ENCODE measurements around the gene LENG8.

LENG8 gene

DNA sequence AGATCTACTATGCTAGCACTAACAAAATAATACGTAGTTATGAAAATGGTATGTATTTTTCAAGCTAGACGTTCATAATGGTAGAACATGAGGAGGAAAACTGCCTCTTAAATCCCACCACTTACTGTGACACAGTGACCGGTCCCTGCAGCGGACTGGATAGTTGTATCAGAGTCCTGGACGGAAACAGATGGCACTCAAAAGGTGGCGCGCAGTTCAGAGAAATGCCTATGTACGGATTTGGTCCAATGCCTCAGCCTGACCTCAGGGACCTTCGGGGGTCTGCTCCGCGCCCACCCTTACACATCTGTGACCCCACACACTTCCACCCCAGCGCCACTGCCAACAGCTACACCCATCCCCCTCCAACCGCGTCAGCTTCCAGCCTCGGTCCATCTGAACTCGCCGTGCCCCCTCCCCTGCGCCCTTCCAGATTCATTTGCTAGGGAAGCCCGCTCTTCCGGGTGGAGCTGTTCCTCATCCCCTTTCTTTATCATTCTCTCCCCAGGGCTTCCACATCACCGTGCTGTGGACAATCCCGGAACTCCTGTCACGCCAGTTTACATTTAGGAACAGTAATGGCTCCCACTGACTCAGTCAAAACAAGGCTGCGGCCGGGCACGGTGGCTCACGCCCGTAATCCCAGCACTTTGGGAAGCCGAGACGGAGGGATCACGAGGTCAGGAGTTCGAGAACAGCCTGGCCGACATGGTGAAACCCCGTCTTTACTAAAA lies 792 bp upstream of the LENG8 start:
- H3K36me3 Mint-ChIP-seq (ENCODE audit: low read depth) = peaks cover 53% of the 10 kb centered on the region

DNA sequence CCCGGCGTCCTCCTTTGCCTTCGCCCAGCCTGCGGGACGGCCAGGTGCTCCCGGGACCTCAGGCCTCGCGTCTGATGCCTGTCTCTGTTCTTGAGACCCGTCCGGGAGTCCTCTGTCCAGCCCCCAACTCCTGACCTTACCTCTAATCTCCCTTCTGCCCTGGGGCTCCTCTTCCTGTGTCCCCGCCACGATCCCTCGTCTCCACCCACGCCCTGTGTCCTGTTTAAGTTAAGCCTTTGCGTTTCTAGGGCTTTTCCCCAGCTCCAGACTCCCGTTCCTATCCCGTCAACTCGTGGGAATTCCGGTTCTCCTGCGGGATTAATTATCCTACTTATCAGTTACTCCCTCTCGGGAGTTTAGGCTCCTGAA lies 686 bp downstream of the LENG8 start:
- Mint-ChIP-seq H3K4me1 (ENCODE audit: low read depth) (peaks cover 40% of the 10 kb centered on the region), H3K9me3 (no peaks in the 10 kb centered on the region), H3K27me3 (no peaks in the 10 kb centered on the region), H3K36me3 (ENCODE audit: low read depth) (peaks cover 61% of the 10 kb centered on the region), H3K27ac (peak overlapping the region; percentile 96), H3K4me3 (peak overlapping the region; percentile 97)

More for the DNA sequence above, 792 bp upstream of the LENG8 start:
- H3K4me3 Mint-ChIP-seq = peak overlapping the region; percentile 97
- peaks cover 40% of the 10 kb centered on the region for H3K4me1 Mint-ChIP-seq (ENCODE audit: low read depth)
- peak overlapping the region; percentile 99 for H3K27ac Mint-ChIP-seq
- H3K9me3 Mint-ChIP-seq = no peaks in the 10 kb centered on the region
- H3K27me3 Mint-ChIP-seq = no peaks in the 10 kb centered on the region

DNA sequence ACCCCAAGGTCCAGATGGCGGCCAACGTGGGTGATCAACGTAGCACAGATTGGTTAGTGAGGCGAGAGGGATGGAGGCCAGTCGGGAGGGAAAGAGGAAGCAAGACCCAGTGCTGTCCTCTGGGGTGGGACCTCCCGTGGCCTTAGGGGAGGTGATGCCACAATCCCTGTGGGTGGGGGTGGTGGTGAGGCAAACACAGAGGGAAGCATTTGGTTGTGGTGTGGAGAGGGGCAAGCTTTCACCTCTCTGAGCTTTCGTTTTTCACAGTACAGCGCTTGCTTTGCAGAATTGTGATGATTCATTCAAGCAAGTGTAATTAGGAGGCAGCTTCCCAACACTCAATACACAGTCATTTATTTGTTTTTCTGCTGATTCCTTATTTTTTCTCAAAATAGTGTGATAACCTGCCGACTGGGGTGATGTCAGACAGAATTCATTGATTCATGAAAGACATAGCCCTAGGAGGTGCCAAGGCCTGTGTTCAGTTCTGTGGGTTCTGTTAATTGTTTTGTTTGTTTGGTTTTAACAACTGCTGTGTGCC lies 2.4 kb downstream of the LENG8 start:
- peaks cover 66% of the 10 kb centered on the region for H3K36me3 Mint-ChIP-seq (ENCODE audit: low read depth)
- peaks cover 40% of the 10 kb centered on the region for H3K4me1 Mint-ChIP-seq (ENCODE audit: low read depth)
- H3K27me3 Mint-ChIP-seq = no peaks in the 10 kb centered on the region
- no peaks in the 10 kb centered on the region for H3K9me3 Mint-ChIP-seq
- H3K4me3 Mint-ChIP-seq = peak overlapping the region; percentile 97
- H3K27ac Mint-ChIP-seq = peak overlapping the region; percentile 89

DNA sequence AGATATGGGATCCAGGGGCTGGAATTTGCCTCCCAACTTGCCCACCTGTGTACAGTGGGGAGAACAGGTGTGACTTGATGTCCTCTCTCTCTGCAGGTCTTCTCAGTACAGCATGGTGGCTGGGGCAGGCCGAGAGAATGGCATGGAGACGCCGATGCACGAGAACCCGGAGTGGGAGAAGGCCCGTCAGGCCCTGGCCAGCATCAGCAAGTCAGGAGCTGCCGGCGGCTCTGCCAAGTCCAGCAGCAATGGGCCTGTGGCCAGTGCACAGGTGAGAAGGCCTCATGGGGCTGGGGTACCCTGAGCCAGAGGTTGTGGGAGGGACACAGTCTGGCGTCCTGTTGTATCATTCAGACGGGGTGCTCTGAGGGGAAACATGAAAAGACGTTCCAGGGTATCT lies 3.0 kb downstream of the LENG8 start:
- Mint-ChIP-seq H3K36me3 (ENCODE audit: low read depth) (peaks cover 63% of the 10 kb centered on the region), H3K27me3 (no peaks in the 10 kb centered on the region), H3K4me1 (ENCODE audit: low read depth) (peaks cover 36% of the 10 kb centered on the region), H3K27ac (no peak overlapping the region), H3K4me3 (no peak overlapping the region), H3K9me3 (no peaks in the 10 kb centered on the region)

DNA sequence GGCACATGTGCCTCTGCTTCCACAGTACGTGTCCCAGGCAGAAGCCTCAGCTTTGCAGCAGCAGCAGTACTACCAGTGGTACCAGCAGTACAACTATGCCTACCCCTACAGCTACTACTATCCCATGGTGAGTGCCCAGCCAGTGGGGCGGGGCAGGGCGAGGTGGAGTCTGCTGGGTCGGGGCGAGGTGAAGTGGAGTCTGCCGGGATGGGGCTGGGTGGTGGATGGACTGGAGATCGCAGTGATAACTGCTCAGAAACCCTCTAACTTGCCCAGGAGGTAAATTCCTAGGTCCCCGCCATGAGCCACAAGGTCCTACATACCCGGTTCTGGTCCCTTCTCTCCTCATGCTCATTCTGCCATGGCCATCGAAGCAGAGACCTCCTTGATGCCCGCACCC lies 3.6 kb downstream of the LENG8 start:
- H3K27ac Mint-ChIP-seq = no peak overlapping the region
- H3K36me3 Mint-ChIP-seq (ENCODE audit: low read depth) = peaks cover 60% of the 10 kb centered on the region
- no peak overlapping the region for H3K4me3 Mint-ChIP-seq
- H3K4me1 Mint-ChIP-seq (ENCODE audit: low read depth) = peaks cover 30% of the 10 kb centered on the region
- H3K9me3 Mint-ChIP-seq = no peaks in the 10 kb centered on the region
- no peaks in the 10 kb centered on the region for H3K27me3 Mint-ChIP-seq

DNA sequence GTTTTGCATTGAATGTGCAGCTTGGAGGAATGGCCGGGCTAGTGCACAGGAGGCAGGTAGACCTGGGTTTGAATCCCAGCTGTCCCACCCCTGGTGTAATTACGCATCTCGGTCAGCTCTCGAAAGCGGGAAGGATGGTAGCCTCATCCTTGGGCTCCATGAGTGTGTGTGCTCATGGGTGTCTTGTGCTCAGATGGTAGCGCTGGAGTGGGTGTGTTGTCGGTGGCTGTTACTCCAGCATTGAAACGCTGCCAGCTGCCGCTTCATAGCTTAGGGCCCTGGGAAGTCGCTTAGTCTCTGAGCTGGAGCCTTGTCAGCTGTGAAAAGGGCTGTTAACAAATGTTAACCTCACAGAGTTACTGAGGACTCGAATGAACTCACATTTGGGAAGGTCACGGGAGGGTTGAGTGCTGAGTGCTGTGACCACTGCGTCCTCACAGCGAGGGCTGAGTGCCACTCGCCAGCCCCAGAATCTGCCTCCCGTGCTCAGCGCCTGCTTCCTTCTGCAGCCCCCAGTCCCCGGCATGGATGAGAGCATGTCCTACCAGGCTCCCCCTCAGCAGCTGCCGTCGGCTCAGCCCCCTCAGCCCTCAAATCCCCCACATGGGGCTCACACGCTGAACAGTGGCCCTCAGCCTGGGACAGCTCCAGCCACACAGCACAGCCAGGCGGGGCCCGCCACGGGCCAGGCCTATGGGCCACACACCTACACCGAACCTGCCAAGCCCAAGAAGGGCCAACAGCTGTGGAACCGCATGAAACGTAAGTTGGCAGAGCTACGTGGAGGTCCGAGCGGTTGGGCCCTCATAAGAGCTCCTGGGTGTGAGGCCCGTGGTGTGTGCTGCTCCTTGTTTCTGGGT lies 5.2 kb downstream of the LENG8 start:
- no peak overlapping the region for H3K27ac Mint-ChIP-seq
- H3K4me1 Mint-ChIP-seq (ENCODE audit: low read depth) = peaks cover 29% of the 10 kb centered on the region

DNA sequence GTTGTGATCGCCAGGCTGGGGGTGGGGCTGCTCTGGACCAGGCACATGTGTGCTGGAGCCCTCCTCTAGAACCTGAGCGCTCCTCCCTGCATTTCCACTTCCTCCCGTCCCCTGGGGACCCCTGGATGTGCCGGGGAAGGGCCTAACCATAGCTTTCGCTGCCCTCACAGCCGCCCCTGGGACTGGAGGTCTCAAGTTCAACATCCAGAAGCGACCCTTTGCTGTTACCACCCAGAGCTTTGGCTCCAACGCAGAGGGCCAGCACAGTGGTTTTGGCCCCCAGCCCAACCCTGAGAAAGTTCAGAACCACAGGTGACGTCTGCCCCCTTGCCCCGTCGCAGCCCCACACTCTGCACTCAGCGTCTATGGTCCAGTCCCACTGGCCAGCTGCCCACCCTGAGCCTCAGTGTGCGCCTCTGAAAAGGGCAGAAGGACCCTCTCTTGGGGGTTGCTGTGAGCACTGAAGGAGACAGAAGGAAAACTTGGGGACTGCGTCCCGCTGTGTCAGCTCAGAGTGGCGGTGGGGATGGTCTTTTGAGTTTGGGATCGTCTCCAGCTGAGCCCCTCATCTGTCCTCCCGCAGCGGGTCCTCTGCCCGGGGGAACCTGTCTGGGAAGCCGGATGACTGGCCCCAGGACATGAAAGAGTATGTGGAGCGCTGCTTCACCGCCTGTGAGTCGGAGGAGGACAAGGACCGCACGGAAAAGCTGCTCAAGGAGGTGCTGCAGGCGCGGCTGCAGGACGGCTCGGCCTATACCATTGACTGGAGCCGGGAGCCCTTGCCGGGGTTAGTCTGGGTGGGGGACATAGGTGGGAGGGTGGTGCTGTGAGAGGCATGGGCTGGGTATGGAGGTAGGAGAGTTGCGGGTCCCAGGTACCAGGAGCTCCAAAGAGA lies 6.0 kb downstream of the LENG8 start:
- no peaks in the 10 kb centered on the region for H3K9me3 Mint-ChIP-seq
- H3K27me3 Mint-ChIP-seq = no peaks in the 10 kb centered on the region
- no peak overlapping the region for H3K4me3 Mint-ChIP-seq
- peaks cover 30% of the 10 kb centered on the region for H3K4me1 Mint-ChIP-seq (ENCODE audit: low read depth)
- no peak overlapping the region for H3K27ac Mint-ChIP-seq
- peaks cover 72% of the 10 kb centered on the region for H3K36me3 Mint-ChIP-seq (ENCODE audit: low read depth)

More for the DNA sequence above, 5.2 kb downstream of the LENG8 start:
- no peaks in the 10 kb centered on the region for H3K27me3 Mint-ChIP-seq
- H3K9me3 Mint-ChIP-seq = no peaks in the 10 kb centered on the region
- H3K36me3 Mint-ChIP-seq (ENCODE audit: low read depth) = peaks cover 71% of the 10 kb centered on the region
- H3K4me3 Mint-ChIP-seq = no peak overlapping the region

DNA sequence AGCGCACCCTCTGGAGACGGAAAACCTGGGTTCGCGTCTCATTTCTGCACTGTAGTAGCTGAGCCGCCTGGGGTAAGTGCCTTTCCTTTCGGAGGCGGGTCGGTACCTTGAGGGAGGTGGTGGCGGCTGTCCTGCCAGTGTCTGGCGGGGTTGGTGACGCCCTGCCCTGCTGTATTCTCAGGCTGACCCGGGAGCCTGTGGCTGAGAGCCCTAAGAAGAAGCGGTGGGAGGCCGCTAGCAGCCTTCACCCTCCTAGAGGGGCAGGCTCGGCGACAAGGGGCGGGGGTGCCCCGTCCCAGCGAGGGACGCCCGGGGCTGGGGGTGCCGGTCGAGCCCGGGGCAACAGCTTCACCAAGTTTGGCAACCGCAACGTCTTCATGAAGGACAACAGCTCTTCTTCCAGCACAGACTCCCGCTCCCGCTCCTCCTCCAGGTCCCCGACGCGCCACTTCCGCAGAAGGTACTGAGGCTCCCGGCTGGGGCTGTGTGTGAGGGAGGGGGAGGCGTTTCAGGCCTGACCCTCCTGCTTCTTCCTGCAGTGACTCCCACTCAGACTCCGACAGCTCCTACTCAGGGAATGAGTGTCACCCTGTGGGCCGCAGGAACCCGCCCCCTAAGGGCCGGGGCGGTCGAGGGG lies 6.9 kb downstream of the LENG8 start:
- peaks cover 21% of the 10 kb centered on the region for H3K4me1 Mint-ChIP-seq (ENCODE audit: low read depth)
- H3K9me3 Mint-ChIP-seq = no peaks in the 10 kb centered on the region
- peaks cover 63% of the 10 kb centered on the region for H3K36me3 Mint-ChIP-seq (ENCODE audit: low read depth)
- no peak overlapping the region for H3K27ac Mint-ChIP-seq
- no peak overlapping the region for H3K4me3 Mint-ChIP-seq
- no peaks in the 10 kb centered on the region for H3K27me3 Mint-ChIP-seq

DNA sequence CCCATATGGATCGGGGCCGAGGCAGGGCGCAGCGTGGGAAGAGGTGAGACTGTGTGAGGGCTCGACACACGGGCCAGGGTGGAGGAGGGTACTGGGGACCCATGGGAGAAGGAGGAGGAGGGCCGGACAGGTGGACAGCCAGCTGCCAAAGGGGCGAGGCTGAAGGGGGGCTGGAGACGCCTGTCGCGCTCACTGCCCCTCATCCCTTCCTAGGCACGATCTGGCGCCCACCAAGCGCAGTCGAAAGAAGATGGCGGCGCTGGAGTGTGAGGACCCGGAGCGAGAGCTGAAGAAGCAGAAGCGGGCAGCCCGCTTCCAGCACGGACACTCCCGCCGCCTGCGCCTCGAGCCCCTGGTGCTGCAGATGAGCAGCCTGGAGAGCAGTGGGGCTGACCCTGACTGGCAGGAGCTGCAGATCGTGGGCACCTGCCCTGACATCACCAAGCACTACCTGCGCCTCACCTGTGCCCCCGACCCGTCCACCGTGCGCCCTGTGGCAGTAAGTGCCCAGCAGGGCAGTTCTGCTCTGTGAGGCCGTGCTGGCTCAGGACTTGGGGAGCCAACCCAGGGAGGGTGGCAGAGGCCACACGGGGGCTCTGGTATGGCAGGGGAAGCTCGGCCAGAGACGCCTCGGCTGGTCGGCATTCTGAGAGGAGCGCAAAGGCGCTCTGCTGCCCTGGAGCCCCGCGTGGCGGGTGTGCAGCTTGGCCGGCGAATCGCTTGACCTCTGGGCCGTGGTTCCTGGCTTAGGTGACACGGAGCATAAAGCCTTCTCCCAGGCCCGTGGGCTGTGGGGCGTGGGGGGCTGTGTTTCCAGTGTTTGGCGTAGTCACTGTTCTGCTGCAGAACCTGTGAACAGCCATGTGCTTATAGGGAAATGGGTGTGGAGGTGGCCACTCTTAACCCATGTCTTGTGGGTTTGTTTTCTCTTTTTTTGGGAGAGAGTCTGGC lies 7.7 kb downstream of the LENG8 start:
- Mint-ChIP-seq H3K9me3 (no peaks in the 10 kb centered on the region), H3K27me3 (no peaks in the 10 kb centered on the region), H3K4me1 (ENCODE audit: low read depth) (peaks cover 18% of the 10 kb centered on the region), H3K4me3 (no peak overlapping the region), H3K36me3 (ENCODE audit: low read depth) (peaks cover 60% of the 10 kb centered on the region), H3K27ac (no peak overlapping the region)

DNA sequence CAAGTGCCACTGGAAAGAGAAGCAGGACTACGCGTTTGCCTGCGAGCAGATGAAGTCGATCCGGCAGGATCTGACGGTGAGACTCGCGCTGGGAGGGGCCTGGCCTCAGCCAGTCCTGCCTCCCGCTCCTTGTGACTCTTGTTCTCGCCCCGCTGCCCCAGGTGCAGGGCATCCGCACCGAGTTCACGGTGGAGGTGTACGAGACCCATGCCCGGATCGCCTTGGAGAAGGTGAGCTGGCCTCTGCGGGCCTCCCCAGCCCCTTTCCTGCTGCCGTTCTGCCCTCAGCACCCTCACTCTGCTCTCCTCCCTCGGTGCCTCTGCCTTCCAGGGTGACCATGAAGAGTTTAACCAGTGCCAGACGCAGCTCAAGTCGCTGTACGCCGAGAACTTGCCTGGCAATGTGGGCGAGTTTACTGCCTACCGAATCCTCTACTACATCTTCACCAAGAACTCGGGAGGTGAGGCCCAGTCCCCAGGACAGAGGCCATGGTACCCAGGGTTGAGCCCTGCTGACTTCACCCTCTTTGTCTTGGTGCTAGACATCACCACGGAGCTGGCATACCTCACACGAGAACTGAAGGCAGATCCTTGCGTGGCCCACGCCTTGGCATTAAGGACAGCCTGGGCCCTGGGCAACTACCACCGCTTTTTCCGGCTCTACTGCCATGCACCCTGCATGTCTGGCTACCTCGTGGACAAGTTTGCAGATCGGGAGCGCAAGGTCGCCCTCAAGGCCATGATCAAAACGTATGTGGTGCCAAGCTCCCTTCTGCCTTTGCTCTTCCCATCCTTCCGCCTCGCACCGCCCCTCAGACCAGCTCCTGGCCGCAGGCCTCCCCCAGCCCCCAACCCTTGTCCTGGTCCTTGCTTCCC lies 9.0 kb downstream of the LENG8 start:
- peak overlapping the region; percentile 8 for H3K27ac Mint-ChIP-seq
- peaks cover 52% of the 10 kb centered on the region for H3K36me3 Mint-ChIP-seq (ENCODE audit: low read depth)
- H3K9me3 Mint-ChIP-seq = no peaks in the 10 kb centered on the region
- no peak overlapping the region for H3K4me3 Mint-ChIP-seq
- H3K4me1 Mint-ChIP-seq (ENCODE audit: low read depth) = peaks cover 20% of the 10 kb centered on the region
- no peaks in the 10 kb centered on the region for H3K27me3 Mint-ChIP-seq

DNA sequence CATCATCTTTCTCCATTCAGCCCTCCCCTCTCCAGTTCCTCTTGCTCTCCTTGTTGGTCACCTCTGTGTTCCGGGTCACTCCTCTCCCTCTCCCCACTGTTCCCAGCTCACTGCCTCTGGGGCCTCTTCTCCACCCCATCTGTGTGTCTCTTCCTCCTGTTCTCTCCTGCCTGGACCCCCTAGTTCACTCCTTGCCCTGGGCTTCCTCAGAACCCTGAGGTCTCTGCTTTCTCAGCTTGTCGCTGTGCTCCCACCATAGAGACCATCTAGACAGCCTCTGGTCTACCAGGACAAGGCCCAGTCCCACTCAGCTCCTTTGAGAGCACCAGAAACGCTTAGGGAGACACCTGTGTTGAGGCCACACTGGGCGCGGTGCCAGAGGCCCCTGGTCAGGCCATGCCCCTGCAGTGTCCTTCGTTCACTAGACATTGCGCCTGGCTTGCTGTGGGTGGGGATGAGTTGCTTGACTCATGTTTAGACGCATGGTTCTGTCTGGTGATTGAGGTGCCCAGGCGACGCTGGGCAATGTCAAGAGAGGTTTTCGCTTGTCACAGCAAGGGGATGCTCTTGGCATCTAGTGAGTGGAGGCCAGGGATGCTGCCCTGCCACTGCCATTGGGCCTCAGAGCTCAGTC lies 9.8 kb downstream of the LENG8 start:
- Mint-ChIP-seq H3K9me3 (no peaks in the 10 kb centered on the region), H3K4me3 (no peak overlapping the region), H3K36me3 (ENCODE audit: low read depth) (peaks cover 46% of the 10 kb centered on the region), H3K4me1 (ENCODE audit: low read depth) (peaks cover 23% of the 10 kb centered on the region), H3K27me3 (no peaks in the 10 kb centered on the region), H3K27ac (no peak overlapping the region)

Data from stimulated activated naive CD8-positive, alpha-beta T cell treated with anti-CD3 and anti-CD28 coated beads, Interleukin-15, Interleukin-2, amounts not matched to agents 100 ng/mL and 50 ng/mL, for 24 hours (primary cell).